ENCODE data around the gene TMEM131L.
A peak's percentile ranks its signal among the peaks of the same experiment; 100 is the strongest.
"Not testable (repeated sequence)": the region's sequence is repeated elsewhere in the genome, so short reads cannot be mapped to it uniquely, and the experiment has no call there.

Gene TMEM131L

GRCh38 chr4:153509212-153509611 lies 43.1 kb downstream of the TMEM131L start:
- DNase-seq, result not testable (repeated sequence)

- no peak for DNase-seq
Measured at GRCh38 chr4:153509724-153510123, 43.6 kb downstream of the TMEM131L start.

GRCh38 chr4:153510252-153511001 lies 44.3 kb downstream of the TMEM131L start:
- no peak for DNase-seq

- DNase-seq, result no peak
Measured at GRCh38 chr4:153511104-153511503, 44.9 kb downstream of the TMEM131L start.

GRCh38 chr4:153512162-153512852 lies 46.1 kb downstream of the TMEM131L start:
- DNase-seq, result no peak

- no peak for DNase-seq
Measured at GRCh38 chr4:153512952-153513500, 46.9 kb downstream of the TMEM131L start.

GRCh38 chr4:153513596-153513995 lies 47.4 kb downstream of the TMEM131L start:
- DNase-seq, result no peak

- DNase-seq, result no peak
Measured at GRCh38 chr4:153514001-153514526, 47.9 kb downstream of the TMEM131L start.

- no peak for DNase-seq
Measured at GRCh38 chr4:153514688-153515426, 48.7 kb downstream of the TMEM131L start.

- no peak for DNase-seq
Measured at GRCh38 chr4:153517159-153517558, 51.0 kb downstream of the TMEM131L start.

- DNase-seq, result no peak
Measured at GRCh38 chr4:153518001-153518400, 51.8 kb downstream of the TMEM131L start.

- no peak for DNase-seq
Measured at GRCh38 chr4:153518637-153519389, 52.7 kb downstream of the TMEM131L start.

GRCh38 chr4:153519687-153520086 lies 53.5 kb downstream of the TMEM131L start:
- DNase-seq, result no peak

- no peak for DNase-seq
Measured at GRCh38 chr4:153520227-153520626, 54.1 kb downstream of the TMEM131L start.

GRCh38 chr4:153520801-153521329 lies 54.7 kb downstream of the TMEM131L start:
- peak; percentile 72 for DNase-seq

GRCh38 chr4:153521478-153521877 lies 55.3 kb downstream of the TMEM131L start:
- no peak for DNase-seq

- DNase-seq, result no peak
Measured at GRCh38 chr4:153521999-153522801, 56.0 kb downstream of the TMEM131L start.

GRCh38 chr4:153522802-153523094 lies 56.6 kb downstream of the TMEM131L start:
- DNase-seq, result no peak

GRCh38 chr4:153523164-153523796 lies 57.1 kb downstream of the TMEM131L start:
- DNase-seq, result no peak

- DNase-seq, result peak; percentile 82
Measured at GRCh38 chr4:153523941-153524386, 57.8 kb downstream of the TMEM131L start.

- DNase-seq, result no peak
Measured at GRCh38 chr4:153524682-153525081, 58.5 kb downstream of the TMEM131L start.

Data from islet precursor cell (in vitro differentiated cells).